ENCODE data around the gene UBTD1. TPM values are rescaled to one million over a fixed set of nuclear protein-coding genes. Genes with fewer than 3 reads are reported as not detected.
"Not testable (repeated sequence)": the region's sequence is repeated elsewhere in the genome, so short reads cannot be mapped to it uniquely, and the experiment has no call there.

The UBTD1 gene
- total RNA-seq, 1 experiment from 2014 or later, result 19.0 TPM

DNA sequence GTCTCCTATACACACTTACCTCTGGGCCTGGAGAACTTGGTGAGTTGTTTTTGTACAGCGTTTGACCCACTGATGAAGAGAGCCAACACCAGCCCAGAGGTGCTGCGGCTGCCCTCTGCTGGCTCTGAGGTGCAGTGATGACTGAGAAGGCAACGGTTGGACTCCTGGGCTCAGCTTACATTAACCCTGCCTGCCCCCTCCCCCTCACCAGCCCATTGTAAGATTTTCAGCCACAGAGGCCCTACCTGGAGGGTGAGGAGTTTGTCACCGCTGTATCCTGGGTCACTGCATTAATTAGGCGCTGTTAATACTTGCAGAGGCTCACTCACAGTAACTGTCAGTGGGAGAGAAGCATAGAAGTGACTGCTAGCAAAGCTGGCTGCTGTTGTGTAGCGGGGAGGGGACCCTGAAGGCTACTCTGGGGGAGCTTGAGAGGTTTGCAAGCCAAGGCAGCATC lies 54.9 kb downstream of the UBTD1 start:
- Histone ChIP-seq H3K4me2 (ENCODE audit: insufficient read depth, insufficient read length, low read length) (peak overlapping the region; percentile 38), H2BK5ac (ENCODE audit: insufficient read length, low read length) (no peak overlapping the region), H2BK20ac (ENCODE audit: low read depth, low read length, poor library complexity, severe bottlenecking) (no peak overlapping the region), H4K91ac (ENCODE audit: insufficient read length, low read depth, low read length) (no peak overlapping the region), H3K14ac (ENCODE audit: insufficient read depth, low read length) (no peak overlapping the region), H3K23me2 (ENCODE audit: insufficient read length, low read depth, low read length, poor library complexity, severe bottlenecking) (no peaks in the 10 kb centered on the region), H2BK15ac (ENCODE audit: low read depth, low read length) (no peak overlapping the region), H3K79me2 (ENCODE audit: insufficient read depth, low read length) (no peaks in the 10 kb centered on the region), H2BK120ac (ENCODE audit: low read depth, low read length, poor library complexity, severe bottlenecking) (no peak overlapping the region), H4K20me1 (ENCODE audit: control insufficient read depth, insufficient read depth, insufficient read length) (no peaks in the 10 kb centered on the region), H3K18ac (ENCODE audit: insufficient read length, low read depth, low read length) (no peak overlapping the region), H4K8ac (replicated peaks; ENCODE audit: insufficient read length, low read depth, low read length) (no peak overlapping the region), H3K79me1 (ENCODE audit: insufficient read depth, low read depth, low read length, poor library complexity, severe bottlenecking) (no peaks in the 10 kb centered on the region), H3K56ac (ENCODE audit: insufficient read length, low read depth, low read length) (no peak overlapping the region), H3K27ac (ENCODE audit: insufficient read length, low read depth, low read length) (no peak overlapping the region), H3K27me3 (ENCODE audit: insufficient read depth, low read length) (no peaks in the 10 kb centered on the region), H2BK12ac (ENCODE audit: insufficient read length, low read depth, low read length) (no peak overlapping the region), H3K9me3 (ENCODE audit: control insufficient read depth, low read depth, low read length) (no peaks in the 10 kb centered on the region), H4K5ac (ENCODE audit: insufficient read length, low read depth, low read length) (no peak overlapping the region), H2AK5ac (ENCODE audit: insufficient read length, low read length) (no peak overlapping the region), H3K23ac (ENCODE audit: insufficient read length, low read depth, low read length) (no peak overlapping the region), H3K4me1 (ENCODE audit: insufficient read depth, low read length) (peaks cover 6% of the 10 kb centered on the region; the same call in 1 of the 2 replicates), H2AFZ (ENCODE audit: low read length) (no peak overlapping the region), H3K4ac (ENCODE audit: low read depth, low read length) (no peak overlapping the region), H3K9ac (ENCODE audit: extremely low read depth, insufficient read length, low read length) (no peak overlapping the region), H3T11ph (ENCODE audit: low read length) (no peak overlapping the region)
- no CpG with 5 or more reads among the region's 6 CpGs for WGBS (ENCODE audit: extremely low coverage, insufficient read length, low lambda C conversion rate)
- Mint-ChIP-seq H3K27me3 (ENCODE audit: low read depth) (no peaks in the 10 kb centered on the region), H3K4me1 (peaks cover 31 to 37% of the 10 kb centered on the region in 2 experiments), H3K27ac (peak overlapping the region; percentile 92 to 95 (median 93); a peak in 5 of 7 replicates), H3K9me3 (peaks cover 0 to 6% of the 10 kb centered on the region in 2 experiments; a peak in 3 of 5 replicates), H3K36me3 (ENCODE audit: insufficient read depth in 1 of 3, low read depth in 3 of 3) (peaks cover 6 to 8% (median 7%) of the 10 kb centered on the region in 3 experiments; a peak in 5 of 7 replicates), H3K4me3 (peak overlapping the region in 1 of 2 experiments; percentile 69; a peak in 3 of 5 replicates)
- TF ChIP-seq, protein P1, sequence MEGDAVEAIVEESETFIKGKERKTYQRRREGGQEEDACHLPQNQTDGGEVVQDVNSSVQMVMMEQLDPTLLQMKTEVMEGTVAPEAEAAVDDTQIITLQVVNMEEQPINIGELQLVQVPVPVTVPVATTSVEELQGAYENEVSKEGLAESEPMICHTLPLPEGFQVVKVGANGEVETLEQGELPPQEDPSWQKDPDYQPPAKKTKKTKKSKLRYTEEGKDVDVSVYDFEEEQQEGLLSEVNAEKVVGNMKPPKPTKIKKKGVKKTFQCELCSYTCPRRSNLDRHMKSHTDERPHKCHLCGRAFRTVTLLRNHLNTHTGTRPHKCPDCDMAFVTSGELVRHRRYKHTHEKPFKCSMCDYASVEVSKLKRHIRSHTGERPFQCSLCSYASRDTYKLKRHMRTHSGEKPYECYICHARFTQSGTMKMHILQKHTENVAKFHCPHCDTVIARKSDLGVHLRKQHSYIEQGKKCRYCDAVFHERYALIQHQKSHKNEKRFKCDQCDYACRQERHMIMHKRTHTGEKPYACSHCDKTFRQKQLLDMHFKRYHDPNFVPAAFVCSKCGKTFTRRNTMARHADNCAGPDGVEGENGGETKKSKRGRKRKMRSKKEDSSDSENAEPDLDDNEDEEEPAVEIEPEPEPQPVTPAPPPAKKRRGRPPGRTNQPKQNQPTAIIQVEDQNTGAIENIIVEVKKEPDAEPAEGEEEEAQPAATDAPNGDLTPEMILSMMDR (conservative IDR thresholded peaks at IDR 0.05), result peak; percentile 89
- peak; percentile 93 for DNase-seq

GRCh38 chr10:97554336-97554735 lies 55.6 kb downstream of the UBTD1 start:
- not testable (repeated sequence) for H3K9me3 ChIP-seq (ENCODE audit: control insufficient read depth, low read depth, low read length); H3K56ac ChIP-seq (ENCODE audit: insufficient read length, low read depth, low read length); H4K20me1 ChIP-seq (ENCODE audit: control insufficient read depth, insufficient read depth, insufficient read length); H2BK20ac ChIP-seq (ENCODE audit: low read depth, low read length, poor library complexity, severe bottlenecking); H3K4me2 ChIP-seq (ENCODE audit: insufficient read depth, insufficient read length, low read length); H4K8ac ChIP-seq (replicated peaks; ENCODE audit: insufficient read length, low read depth, low read length); H2BK15ac ChIP-seq (ENCODE audit: low read depth, low read length); H3K27ac Mint-ChIP-seq; H3K23me2 ChIP-seq (ENCODE audit: insufficient read length, low read depth, low read length, poor library complexity, severe bottlenecking); H3T11ph ChIP-seq (ENCODE audit: low read length); H3K27me3 Mint-ChIP-seq (ENCODE audit: low read depth); H4K91ac ChIP-seq (ENCODE audit: insufficient read length, low read depth, low read length); H3K79me1 ChIP-seq (ENCODE audit: insufficient read depth, low read depth, low read length, poor library complexity, severe bottlenecking); H2BK120ac ChIP-seq (ENCODE audit: low read depth, low read length, poor library complexity, severe bottlenecking); H3K18ac ChIP-seq (ENCODE audit: insufficient read length, low read depth, low read length); H3K79me2 ChIP-seq (ENCODE audit: insufficient read depth, low read length); H3K4me3 Mint-ChIP-seq; H2BK12ac ChIP-seq (ENCODE audit: insufficient read length, low read depth, low read length); H4K5ac ChIP-seq (ENCODE audit: insufficient read length, low read depth, low read length); H3K9me3 Mint-ChIP-seq; H3K14ac ChIP-seq (ENCODE audit: insufficient read depth, low read length); H3K36me3 Mint-ChIP-seq (ENCODE audit: insufficient read depth in 1 of 3, low read depth in 3 of 3); H3K9ac ChIP-seq (ENCODE audit: extremely low read depth, insufficient read length, low read length); H3K27ac ChIP-seq (ENCODE audit: insufficient read length, low read depth, low read length); H3K23ac ChIP-seq (ENCODE audit: insufficient read length, low read depth, low read length); H3K4me1 ChIP-seq (ENCODE audit: insufficient read depth, low read length); H3K27me3 ChIP-seq (ENCODE audit: insufficient read depth, low read length); DNase-seq; H3K4ac ChIP-seq (ENCODE audit: low read depth, low read length); H2AFZ ChIP-seq (ENCODE audit: low read length); H2AK5ac ChIP-seq (ENCODE audit: insufficient read length, low read length); H2BK5ac ChIP-seq (ENCODE audit: insufficient read length, low read length)
- peaks cover 27 to 33% of the 10 kb centered on the region in 2 experiments for H3K4me1 Mint-ChIP-seq
- WGBS (ENCODE audit: extremely low coverage, insufficient read length, low lambda C conversion rate), result no CpG with 5 or more reads among the region's 5 CpGs
